ENCODE results near the gene REXO5.

The REXO5 gene

DNA sequence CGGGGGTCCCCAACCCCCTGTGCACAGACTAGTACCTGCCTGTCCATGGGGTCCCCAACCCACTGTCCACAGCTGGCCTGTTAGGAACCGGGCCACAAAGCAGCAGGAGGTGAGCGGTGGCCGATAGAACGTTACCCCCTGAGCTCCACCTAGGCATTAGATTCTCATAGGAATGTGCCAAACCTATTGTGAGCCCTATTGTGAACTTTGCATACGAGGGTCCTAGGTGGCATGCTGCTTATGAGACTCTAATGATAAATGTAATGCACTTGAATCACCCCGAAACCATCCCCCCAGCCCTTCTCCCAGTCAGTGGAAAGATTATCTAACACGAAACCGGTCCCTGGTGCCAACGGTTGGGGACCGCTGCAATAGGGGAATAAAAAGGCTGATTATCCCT, 1.5 kb downstream of the REXO5 start:
- no peak for TF ChIP-seq CSDC2 (CRISPR knock-in tag; IDR thresholded peaks at IDR 0.05)
- TF ChIP-seq, protein P1, sequence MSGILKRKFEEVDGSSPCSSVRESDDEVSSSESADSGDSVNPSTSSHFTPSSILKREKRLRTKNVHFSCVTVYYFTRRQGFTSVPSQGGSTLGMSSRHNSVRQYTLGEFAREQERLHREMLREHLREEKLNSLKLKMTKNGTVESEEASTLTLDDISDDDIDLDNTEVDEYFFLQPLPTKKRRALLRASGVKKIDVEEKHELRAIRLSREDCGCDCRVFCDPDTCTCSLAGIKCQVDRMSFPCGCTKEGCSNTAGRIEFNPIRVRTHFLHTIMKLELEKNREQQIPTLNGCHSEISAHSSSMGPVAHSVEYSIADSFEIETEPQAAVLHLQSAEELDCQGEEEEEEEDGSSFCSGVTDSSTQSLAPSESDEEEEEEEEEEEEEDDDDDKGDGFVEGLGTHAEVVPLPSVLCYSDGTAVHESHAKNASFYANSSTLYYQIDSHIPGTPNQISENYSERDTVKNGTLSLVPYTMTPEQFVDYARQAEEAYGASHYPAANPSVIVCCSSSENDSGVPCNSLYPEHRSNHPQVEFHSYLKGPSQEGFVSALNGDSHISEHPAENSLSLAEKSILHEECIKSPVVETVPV (CRISPR knock-in tag; IDR thresholded peaks at IDR 0.05), result no peak
- TF ChIP-seq PPARA (CRISPR knock-in tag; IDR thresholded peaks at IDR 0.05; ENCODE audit: borderline replicate concordance), result no peak
- TF ChIP-seq, protein P2, sequence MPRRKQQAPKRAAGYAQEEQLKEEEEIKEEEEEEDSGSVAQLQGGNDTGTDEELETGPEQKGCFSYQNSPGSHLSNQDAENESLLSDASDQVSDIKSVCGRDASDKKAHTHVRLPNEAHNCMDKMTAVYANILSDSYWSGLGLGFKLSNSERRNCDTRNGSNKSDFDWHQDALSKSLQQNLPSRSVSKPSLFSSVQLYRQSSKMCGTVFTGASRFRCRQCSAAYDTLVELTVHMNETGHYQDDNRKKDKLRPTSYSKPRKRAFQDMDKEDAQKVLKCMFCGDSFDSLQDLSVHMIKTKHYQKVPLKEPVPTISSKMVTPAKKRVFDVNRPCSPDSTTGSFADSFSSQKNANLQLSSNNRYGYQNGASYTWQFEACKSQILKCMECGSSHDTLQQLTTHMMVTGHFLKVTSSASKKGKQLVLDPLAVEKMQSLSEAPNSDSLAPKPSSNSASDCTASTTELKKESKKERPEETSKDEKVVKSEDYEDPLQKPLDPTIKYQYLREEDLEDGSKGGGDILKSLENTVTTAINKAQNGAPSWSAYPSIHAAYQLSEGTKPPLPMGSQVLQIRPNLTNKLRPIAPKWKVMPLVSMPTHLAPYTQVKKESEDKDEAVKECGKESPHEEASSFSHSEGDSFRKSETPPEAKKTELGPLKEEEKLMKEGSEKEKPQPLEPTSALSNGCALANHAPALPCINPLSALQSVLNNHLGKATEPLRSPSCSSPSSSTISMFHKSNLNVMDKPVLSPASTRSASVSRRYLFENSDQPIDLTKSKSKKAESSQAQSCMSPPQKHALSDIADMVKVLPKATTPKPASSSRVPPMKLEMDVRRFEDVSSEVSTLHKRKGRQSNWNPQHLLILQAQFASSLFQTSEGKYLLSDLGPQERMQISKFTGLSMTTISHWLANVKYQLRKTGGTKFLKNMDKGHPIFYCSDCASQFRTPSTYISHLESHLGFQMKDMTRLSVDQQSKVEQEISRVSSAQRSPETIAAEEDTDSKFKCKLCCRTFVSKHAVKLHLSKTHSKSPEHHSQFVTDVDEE (CRISPR knock-in tag; IDR thresholded peaks at IDR 0.05), result no peak
- no peak for TF ChIP-seq ZNF8 (CRISPR knock-in tag; IDR thresholded peaks at IDR 0.05)
- TF ChIP-seq, protein P3, sequence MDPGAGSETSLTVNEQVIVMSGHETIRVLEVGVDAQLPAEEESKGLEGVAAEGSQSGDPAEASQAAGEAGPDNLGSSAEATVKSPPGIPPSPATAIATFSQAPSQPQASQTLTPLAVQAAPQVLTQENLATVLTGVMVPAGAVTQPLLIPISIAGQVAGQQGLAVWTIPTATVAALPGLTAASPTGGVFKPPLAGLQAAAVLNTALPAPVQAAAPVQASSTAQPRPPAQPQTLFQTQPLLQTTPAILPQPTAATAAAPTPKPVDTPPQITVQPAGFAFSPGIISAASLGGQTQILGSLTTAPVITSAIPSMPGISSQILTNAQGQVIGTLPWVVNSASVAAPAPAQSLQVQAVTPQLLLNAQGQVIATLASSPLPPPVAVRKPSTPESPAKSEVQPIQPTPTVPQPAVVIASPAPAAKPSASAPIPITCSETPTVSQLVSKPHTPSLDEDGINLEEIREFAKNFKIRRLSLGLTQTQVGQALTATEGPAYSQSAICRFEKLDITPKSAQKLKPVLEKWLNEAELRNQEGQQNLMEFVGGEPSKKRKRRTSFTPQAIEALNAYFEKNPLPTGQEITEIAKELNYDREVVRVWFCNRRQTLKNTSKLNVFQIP (CRISPR knock-in tag; IDR thresholded peaks at IDR 0.05; ENCODE audit: borderline replicate concordance, low read depth), result no peak
- TF ChIP-seq ARNTL (CRISPR knock-in tag; IDR thresholded peaks at IDR 0.05; ENCODE audit: borderline replicate concordance, low read depth), result no peak
- no peak for TF ChIP-seq ZC3H10 (CRISPR knock-in tag; IDR thresholded peaks at IDR 0.05)
- ATAC-seq, result no peak

DNA sequence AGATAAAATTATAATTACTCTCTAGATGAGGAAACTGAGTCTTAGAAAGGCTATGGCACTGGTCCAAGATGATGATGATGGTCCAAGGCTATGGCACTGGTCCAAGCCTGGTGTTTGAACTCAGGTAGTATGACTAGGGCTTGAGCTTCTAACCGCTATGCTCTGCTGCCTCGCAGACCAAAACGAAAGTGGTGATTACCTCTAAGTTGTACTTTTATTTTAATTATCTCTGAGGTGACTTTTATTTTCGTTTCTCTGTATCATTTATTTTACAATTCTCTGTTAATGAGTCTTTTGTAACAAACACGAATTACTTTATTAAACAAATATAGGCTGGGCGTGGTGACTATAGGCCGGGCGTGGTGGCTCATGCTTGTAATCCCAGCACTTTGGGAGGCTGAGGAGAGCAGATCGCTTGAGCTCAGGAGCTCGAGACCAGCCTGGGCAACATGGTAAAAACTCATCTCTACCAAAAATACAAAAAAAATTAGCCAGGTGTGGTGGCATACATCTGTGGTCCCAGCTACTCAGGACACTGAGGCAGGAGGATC, 5.6 kb downstream of the REXO5 start:
- no peak for TF ChIP-seq ISL1 (CRISPR knock-in tag; IDR thresholded peaks at IDR 0.05)
- ATAC-seq, result no peak

DNA sequence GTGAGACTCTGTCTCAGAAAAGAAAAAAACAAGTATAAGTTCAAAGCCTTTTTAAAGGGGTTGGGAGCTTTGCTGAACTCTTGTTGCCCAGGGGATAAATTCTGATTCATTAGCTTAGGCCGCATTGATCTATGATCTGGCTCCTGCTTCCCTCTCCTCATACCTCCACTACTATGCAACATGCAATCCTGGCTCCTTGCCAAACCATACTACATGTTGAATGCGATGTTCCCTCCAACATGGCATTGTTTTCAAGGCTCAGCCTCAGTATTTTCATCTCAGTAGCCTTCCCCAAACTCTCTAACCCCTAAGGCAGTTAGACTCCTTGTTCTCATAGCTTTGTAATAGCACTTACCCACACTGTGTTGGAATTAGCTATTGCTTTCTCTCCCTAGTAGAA, 6.2 kb downstream of the REXO5 start:
- TF ChIP-seq ZNF8 (CRISPR knock-in tag; IDR thresholded peaks at IDR 0.05), result no peak
- no peak for TF ChIP-seq RARB (CRISPR knock-in tag; IDR thresholded peaks at IDR 0.05)
- no peak for ATAC-seq

DNA sequence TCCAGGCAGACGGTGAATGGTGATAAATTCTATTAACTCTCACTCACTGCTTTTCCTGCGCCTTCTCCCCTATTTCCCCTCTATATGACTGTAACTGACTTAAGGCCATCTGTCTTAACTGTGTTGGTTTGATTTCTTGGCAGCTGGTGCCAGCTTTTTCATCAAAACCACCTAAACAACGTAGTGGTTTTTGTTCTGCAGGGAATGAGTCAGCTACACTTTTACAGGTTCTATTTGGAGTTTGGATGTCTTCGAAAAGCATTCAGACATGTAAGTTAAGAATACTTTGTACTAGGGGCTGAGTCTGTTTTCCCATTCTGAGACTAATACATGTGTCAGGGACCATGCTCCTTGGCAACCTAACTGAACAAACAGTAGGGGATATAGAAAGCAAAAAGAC, 8.5 kb downstream of the REXO5 start:
- no peak; the same call in 2 of the 3 replicates for ATAC-seq
- no peak for TF ChIP-seq SNAI2 (CRISPR knock-in tag; IDR thresholded peaks at IDR 0.05)
- no peak for TF ChIP-seq ARNTL (CRISPR knock-in tag; IDR thresholded peaks at IDR 0.05; ENCODE audit: borderline replicate concordance, low read depth)
- TF ChIP-seq RARB (CRISPR knock-in tag; IDR thresholded peaks at IDR 0.05), result no peak
- TF ChIP-seq ISL1 (CRISPR knock-in tag; IDR thresholded peaks at IDR 0.05), result no peak
- no peak for TF ChIP-seq OSR1 (CRISPR knock-in tag; IDR thresholded peaks at IDR 0.05)
- TF ChIP-seq, protein P2 (CRISPR knock-in tag; IDR thresholded peaks at IDR 0.05), result no peak
- TF ChIP-seq ESRRG (CRISPR knock-in tag; IDR thresholded peaks at IDR 0.05), result no peak
- TF ChIP-seq ZNF70 (CRISPR knock-in tag; IDR thresholded peaks at IDR 0.05), result no peak
- no peak for TF ChIP-seq BACH2 (CRISPR knock-in tag; IDR thresholded peaks at IDR 0.05; ENCODE audit: borderline replicate concordance)
- no peak for TF ChIP-seq ZNF8 (CRISPR knock-in tag; IDR thresholded peaks at IDR 0.05)
- no peak for TF ChIP-seq PPARA (CRISPR knock-in tag; IDR thresholded peaks at IDR 0.05; ENCODE audit: borderline replicate concordance)
- no peak for TF ChIP-seq ZNF565 (CRISPR knock-in tag; conservative IDR thresholded peaks at IDR 0.05; ENCODE audit: low read depth)
- TF ChIP-seq, protein P3 (CRISPR knock-in tag; IDR thresholded peaks at IDR 0.05; ENCODE audit: borderline replicate concordance, low read depth), result no peak

Measured in SK-N-SH treated with all-trans-retinoic acid at 6 μM for 48 hours (cell line).